Measurements from ENCODE around the gene SLC39A7. TPM values are rescaled to one million over a fixed set of nuclear protein-coding genes. Genes with fewer than 3 reads are reported as not detected.
A peak's percentile ranks its signal among the peaks of the same experiment; 100 is the strongest.

The SLC39A7 gene
- total RNA-seq = 60.7 TPM

- peak; percentile 99 for DNase-seq (ENCODE audit: low spot score)
Measured at GRCh38 chr6:33200219-33201146, at the start of gene SLC39A7, which contains the start of gene RXRB. SLC39A7 (plus strand) TSS chr6:33200867; CDS start chr6:33201246, 379 bp downstream. RXRB (minus strand) TSS chr6:33200665; CDS start chr6:33200476, 189 bp downstream.

- no peak for DNase-seq (ENCODE audit: low spot score)
Measured at GRCh38 chr6:33151050-33151449, 49.6 kb upstream of the SLC39A7 start.

GRCh38 chr6:33154349-33154748 is 46.3 kb upstream of the SLC39A7 start:
- DNase-seq (ENCODE audit: low spot score) = no peak

- no peak for DNase-seq (ENCODE audit: low spot score)
Measured at GRCh38 chr6:33156561-33156960, 44.1 kb upstream of the SLC39A7 start.

- no peak for DNase-seq (ENCODE audit: low spot score)
Measured at GRCh38 chr6:33156964-33157363, 43.7 kb upstream of the SLC39A7 start.

GRCh38 chr6:33160096-33160495 is 40.6 kb upstream of the SLC39A7 start:
- no peak for DNase-seq (ENCODE audit: low spot score)

GRCh38 chr6:33160728-33161344 is 39.8 kb upstream of the SLC39A7 start:
- DNase-seq (ENCODE audit: low spot score) = peak; percentile 66

GRCh38 chr6:33161354-33162331 is 39.0 kb upstream of the SLC39A7 start:
- peak; percentile 84 for DNase-seq (ENCODE audit: low spot score)

GRCh38 chr6:33163540-33163939 is 37.1 kb upstream of the SLC39A7 start:
- DNase-seq (ENCODE audit: low spot score) = no peak

- no peak for DNase-seq (ENCODE audit: low spot score)
Measured at GRCh38 chr6:33164176-33164575, 36.5 kb upstream of the SLC39A7 start.

- DNase-seq (ENCODE audit: low spot score) = no peak
Measured at GRCh38 chr6:33164665-33165373, 35.8 kb upstream of the SLC39A7 start.

- DNase-seq (ENCODE audit: low spot score) = no peak
Measured at GRCh38 chr6:33165581-33166258, 34.9 kb upstream of the SLC39A7 start.

GRCh38 chr6:33166363-33166762 is 34.3 kb upstream of the SLC39A7 start:
- DNase-seq (ENCODE audit: low spot score) = no peak

GRCh38 chr6:33166811-33167210 is 33.9 kb upstream of the SLC39A7 start:
- no peak for DNase-seq (ENCODE audit: low spot score)

GRCh38 chr6:33167374-33168283 is 33.0 kb upstream of the SLC39A7 start:
- no peak for DNase-seq (ENCODE audit: low spot score)

- no peak for DNase-seq (ENCODE audit: low spot score)
Measured at GRCh38 chr6:33168284-33168601, 32.4 kb upstream of the SLC39A7 start.

GRCh38 chr6:33168639-33169038 is 32.0 kb upstream of the SLC39A7 start:
- no peak for DNase-seq (ENCODE audit: low spot score)

GRCh38 chr6:33169291-33170175 is 31.1 kb upstream of the SLC39A7 start:
- no peak for DNase-seq (ENCODE audit: low spot score)

Data from ureter (tissue), 1 donor.